ENCODE results near the gene GINM1.
A peak's percentile ranks its signal among the peaks of the same experiment; 100 is the strongest.

GINM1 gene

DNA sequence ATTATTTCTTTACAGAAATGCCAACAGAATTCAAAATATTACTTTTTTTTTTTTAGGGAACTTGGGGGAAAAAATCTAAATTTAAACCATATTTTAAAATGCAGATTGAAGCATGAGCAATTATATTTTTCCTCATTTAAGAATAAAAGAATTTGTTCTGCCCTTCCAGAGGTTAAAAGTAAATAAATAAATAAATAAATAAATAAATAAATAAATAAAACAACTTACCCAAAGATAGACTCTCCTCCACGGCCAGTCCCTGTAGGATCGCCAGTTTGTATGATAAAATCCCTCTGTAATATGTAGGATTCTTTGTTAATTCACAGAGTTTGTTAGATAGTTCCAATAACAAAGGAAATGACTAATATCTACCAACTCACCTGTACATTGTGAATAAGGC, 25.0 kb upstream of the GINM1 start (continued):
- TF ChIP-seq ZNF280D (tag by site-specific recombination; IDR thresholded peaks at IDR 0.05) (no peak), ZNF560 (tag by site-specific recombination; IDR thresholded peaks at IDR 0.05; ENCODE audit: borderline replicate concordance) (peak; percentile 61; the same call in 1 of the 2 replicates), ZNF350 (tag by site-specific recombination; IDR thresholded peaks at IDR 0.05) (no peak), GLIS1 (tag by site-specific recombination; IDR thresholded peaks at IDR 0.05) (no peak), ZBTB17 (tag by site-specific recombination; IDR thresholded peaks at IDR 0.05) (no peak), ZNF175 (tag by site-specific recombination; IDR thresholded peaks at IDR 0.05) (no peak), TRIM28 (IDR thresholded peaks at IDR 0.05; ENCODE audit: borderline replicate concordance, low read length) (no peak), ZNF701 (tag by site-specific recombination; IDR thresholded peaks at IDR 0.05) (no peak), OSR2 (tag by site-specific recombination; IDR thresholded peaks at IDR 0.05) (no peak), ZNF211 (tag by site-specific recombination; IDR thresholded peaks at IDR 0.05; ENCODE audit: low read depth) (no peak), ZNF843 (tag by site-specific recombination; IDR thresholded peaks at IDR 0.05) (no peak), ZSCAN16 (tag by site-specific recombination; IDR thresholded peaks at IDR 0.05) (no peak), ZNF501 (tag by site-specific recombination; IDR thresholded peaks at IDR 0.05) (no peak), ZNF10 (tag by site-specific recombination; IDR thresholded peaks at IDR 0.05) (no peak), ZNF426 (tag by site-specific recombination; IDR thresholded peaks at IDR 0.05) (peak; percentile 92), ZNF302 (tag by site-specific recombination; IDR thresholded peaks at IDR 0.05; ENCODE audit: low read depth) (no peak), ZNF155 (tag by site-specific recombination; IDR thresholded peaks at IDR 0.05) (no peak), ZNF26 (tag by site-specific recombination; IDR thresholded peaks at IDR 0.05) (no peak), ZSCAN4 (tag by site-specific recombination; IDR thresholded peaks at IDR 0.05) (no peak), ZNF654 (tag by site-specific recombination; IDR thresholded peaks at IDR 0.05; ENCODE audit: low read depth) (peak; percentile 35; the same call in 1 of the 2 replicates), ZBTB26 (tag by site-specific recombination; optimal IDR thresholded peaks at IDR 0.05) (no peak), YY1 (tag by site-specific recombination; IDR thresholded peaks at IDR 0.05) (no peak), ZNF837 (tag by site-specific recombination; IDR thresholded peaks at IDR 0.05) (no peak), ZNF169 (tag by site-specific recombination; IDR thresholded peaks at IDR 0.05) (no peak), ZNF37A (tag by site-specific recombination; IDR thresholded peaks at IDR 0.05) (no peak), ZNF830 (tag by site-specific recombination; IDR thresholded peaks at IDR 0.05; ENCODE audit: low read depth) (no peak)
- TF ChIP-seq, protein P1, sequence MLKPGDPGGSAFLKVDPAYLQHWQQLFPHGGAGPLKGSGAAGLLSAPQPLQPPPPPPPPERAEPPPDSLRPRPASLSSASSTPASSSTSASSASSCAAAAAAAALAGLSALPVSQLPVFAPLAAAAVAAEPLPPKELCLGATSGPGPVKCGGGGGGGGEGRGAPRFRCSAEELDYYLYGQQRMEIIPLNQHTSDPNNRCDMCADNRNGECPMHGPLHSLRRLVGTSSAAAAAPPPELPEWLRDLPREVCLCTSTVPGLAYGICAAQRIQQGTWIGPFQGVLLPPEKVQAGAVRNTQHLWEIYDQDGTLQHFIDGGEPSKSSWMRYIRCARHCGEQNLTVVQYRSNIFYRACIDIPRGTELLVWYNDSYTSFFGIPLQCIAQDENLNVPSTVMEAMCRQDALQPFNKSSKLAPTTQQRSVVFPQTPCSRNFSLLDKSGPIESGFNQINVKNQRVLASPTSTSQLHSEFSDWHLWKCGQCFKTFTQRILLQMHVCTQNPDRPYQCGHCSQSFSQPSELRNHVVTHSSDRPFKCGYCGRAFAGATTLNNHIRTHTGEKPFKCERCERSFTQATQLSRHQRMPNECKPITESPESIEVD (tag by site-specific recombination; IDR thresholded peaks at IDR 0.05): no peak
- TF ChIP-seq, protein P2, sequence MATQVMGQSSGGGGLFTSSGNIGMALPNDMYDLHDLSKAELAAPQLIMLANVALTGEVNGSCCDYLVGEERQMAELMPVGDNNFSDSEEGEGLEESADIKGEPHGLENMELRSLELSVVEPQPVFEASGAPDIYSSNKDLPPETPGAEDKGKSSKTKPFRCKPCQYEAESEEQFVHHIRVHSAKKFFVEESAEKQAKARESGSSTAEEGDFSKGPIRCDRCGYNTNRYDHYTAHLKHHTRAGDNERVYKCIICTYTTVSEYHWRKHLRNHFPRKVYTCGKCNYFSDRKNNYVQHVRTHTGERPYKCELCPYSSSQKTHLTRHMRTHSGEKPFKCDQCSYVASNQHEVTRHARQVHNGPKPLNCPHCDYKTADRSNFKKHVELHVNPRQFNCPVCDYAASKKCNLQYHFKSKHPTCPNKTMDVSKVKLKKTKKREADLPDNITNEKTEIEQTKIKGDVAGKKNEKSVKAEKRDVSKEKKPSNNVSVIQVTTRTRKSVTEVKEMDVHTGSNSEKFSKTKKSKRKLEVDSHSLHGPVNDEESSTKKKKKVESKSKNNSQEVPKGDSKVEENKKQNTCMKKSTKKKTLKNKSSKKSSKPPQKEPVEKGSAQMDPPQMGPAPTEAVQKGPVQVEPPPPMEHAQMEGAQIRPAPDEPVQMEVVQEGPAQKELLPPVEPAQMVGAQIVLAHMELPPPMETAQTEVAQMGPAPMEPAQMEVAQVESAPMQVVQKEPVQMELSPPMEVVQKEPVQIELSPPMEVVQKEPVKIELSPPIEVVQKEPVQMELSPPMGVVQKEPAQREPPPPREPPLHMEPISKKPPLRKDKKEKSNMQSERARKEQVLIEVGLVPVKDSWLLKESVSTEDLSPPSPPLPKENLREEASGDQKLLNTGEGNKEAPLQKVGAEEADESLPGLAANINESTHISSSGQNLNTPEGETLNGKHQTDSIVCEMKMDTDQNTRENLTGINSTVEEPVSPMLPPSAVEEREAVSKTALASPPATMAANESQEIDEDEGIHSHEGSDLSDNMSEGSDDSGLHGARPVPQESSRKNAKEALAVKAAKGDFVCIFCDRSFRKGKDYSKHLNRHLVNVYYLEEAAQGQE (tag by site-specific recombination; IDR thresholded peaks at IDR 0.05): peak; percentile 72; the same call in 1 of the 2 replicates
